ENCODE measurements around the gene IRAK4. TPM values are rescaled to one million over a fixed set of nuclear protein-coding genes. Genes with fewer than 3 reads are reported as not detected.

The IRAK4 gene
- total RNA-seq, 1 donor from 2014 or later = 6.9 TPM

- DNase-seq = no peak
Measured at GRCh38 chr12:43776498-43776897, 17.7 kb downstream of the IRAK4 start.

GRCh38 chr12:43786899-43787693 lies 28.3 kb downstream of the IRAK4 start:
- DNase-seq = no peak

GRCh38 chr12:43789941-43790340 lies 31.2 kb downstream of the IRAK4 start:
- no peak for DNase-seq

GRCh38 chr12:43795716-43796280 lies 37.0 kb downstream of the IRAK4 start:
- DNase-seq = no peak

GRCh38 chr12:43797561-43798217 lies 38.9 kb downstream of the IRAK4 start:
- no peak for DNase-seq

- DNase-seq = no peak
Measured at GRCh38 chr12:43805149-43805859, 46.6 kb downstream of the IRAK4 start.

- DNase-seq = peak; percentile 82
Measured at GRCh38 chr12:43805860-43806736, 47.3 kb downstream of the IRAK4 start, which contains the start of gene TWF1. Gene TWF1 (minus strand): TSS chr12:43806317. CDS start chr12:43806245, 72 bp downstream.

GRCh38 chr12:43806737-43807072 lies 48.0 kb downstream of the IRAK4 start:
- DNase-seq = no peak

- DNase-seq = no peak
Measured at GRCh38 chr12:43807386-43807785, 48.6 kb downstream of the IRAK4 start.

GRCh38 chr12:43812057-43812456 lies 53.3 kb downstream of the IRAK4 start:
- no peak for DNase-seq

GRCh38 chr12:43812926-43813325 lies 54.2 kb downstream of the IRAK4 start:
- DNase-seq = no peak

- no peak for DNase-seq
Measured at GRCh38 chr12:43815416-43815815, 56.7 kb downstream of the IRAK4 start.

GRCh38 chr12:43816168-43816567 lies 57.4 kb downstream of the IRAK4 start:
- no peak for DNase-seq

- no peak for DNase-seq
Measured at GRCh38 chr12:43824207-43824775, 65.5 kb downstream of the IRAK4 start.

- DNase-seq = no peak
Measured at GRCh38 chr12:43826681-43827080, 67.9 kb downstream of the IRAK4 start.

- DNase-seq = no peak
Measured at GRCh38 chr12:43827093-43827492, 68.3 kb downstream of the IRAK4 start.

GRCh38 chr12:43832463-43833168 lies 73.9 kb downstream of the IRAK4 start:
- no peak for DNase-seq

GRCh38 chr12:43835264-43835655 lies 76.5 kb downstream of the IRAK4 start:
- DNase-seq = no peak

GRCh38 chr12:43835656-43836474 lies 77.1 kb downstream of the IRAK4 start, which contains the start of gene TMEM117:
Gene TMEM117 (plus strand): TSS chr12:43836081.
- peak; percentile 62 for DNase-seq

GRCh38 chr12:43836475-43836989 lies 77.8 kb downstream of the IRAK4 start:
- no peak for DNase-seq
